Stimulated activated CD4-positive, alpha-beta T cell treated with anti-CD3 and anti-CD28 coated beads, Interleukin-15, amount 100 ng/mL, for 48 hours (primary cell): Measurements from ENCODE around the gene DDAH1.
"Not testable (repeated sequence)": the region's sequence is repeated elsewhere in the genome, so short reads cannot be mapped to it uniquely, and the experiment has no call there.

ENCODE experiments used
- DNase-seq, 2 donors: peaks; one replicate each; pipeline ENCODE4 v3.0.0-alpha.2; 2020; ENCODE audit warnings: low read depth in 2 of 2

Gene DDAH1

DNA sequence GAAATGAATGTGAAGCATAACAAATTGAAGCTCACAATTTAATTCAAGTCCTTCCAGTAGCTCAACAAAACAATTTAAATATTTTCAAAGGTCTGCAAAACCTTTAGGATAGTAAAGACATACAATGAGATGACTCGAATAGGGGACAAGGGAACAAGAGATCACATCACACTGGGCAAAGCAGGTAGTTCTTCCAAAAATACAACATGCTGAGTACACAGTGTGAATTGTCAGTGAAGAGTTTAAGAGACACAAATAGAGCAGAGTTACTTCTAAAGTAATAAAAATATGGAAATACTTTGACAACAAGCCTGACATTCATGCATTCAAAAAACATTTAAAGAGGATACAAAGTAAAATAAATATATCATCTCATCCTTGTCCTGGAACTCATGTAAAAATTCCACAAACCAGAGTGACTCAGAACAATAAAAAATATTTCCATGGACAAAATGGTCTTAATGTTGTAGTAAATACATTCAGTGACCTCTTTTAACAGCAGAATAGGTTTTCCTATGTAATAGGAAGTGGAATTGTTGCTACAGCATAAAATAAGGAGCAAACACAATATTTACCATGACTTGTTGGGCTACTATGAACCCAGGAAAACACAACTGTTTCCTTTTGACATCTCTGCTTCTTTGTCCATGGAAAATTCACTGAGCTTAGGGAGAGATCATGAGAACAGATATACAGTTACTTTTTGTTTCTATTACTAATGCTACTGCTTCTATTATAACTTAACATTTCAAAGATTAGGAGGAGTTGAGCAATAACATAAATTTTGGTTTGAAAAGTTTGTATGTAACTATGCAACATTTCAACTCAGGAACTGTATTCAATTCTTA lies 104.9 kb downstream of the DDAH1 start:
- DNase-seq = no peak

DNA sequence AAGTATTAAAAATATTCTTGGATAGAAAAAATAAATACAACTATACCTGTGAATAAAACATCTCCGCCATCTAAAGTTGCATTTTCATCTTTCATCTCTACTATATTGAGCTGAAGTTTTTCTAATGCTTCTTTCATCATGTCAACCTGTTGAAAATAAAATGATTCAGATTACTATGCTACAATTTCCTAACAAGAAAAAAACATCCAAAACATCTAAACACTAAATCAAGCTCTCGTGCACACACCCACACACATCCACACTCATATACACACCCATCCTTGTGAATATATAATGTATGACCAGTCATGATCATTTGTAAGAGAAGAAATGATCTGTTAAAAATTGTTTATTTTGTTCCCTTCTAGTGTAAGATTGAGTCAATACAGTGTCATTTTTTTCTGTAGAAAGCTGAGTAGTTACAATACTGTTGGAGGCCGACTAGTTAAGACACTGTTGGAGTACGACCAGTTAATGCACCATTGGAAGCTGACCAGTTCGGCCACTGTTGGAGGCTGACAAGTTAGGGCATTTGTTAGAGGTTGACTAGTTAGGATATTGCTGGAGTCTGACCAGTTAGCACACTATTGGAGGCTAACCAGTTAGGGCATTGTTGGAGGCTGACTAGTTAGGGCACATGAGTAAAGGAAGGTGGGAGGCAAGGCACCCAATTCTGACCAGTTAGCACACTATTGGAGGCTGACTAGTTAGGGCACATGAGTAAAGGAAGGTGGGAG lies 106.1 kb downstream of the DDAH1 start:
- no peak for DNase-seq

GRCh38 chr1:85357817-85358216 lies 107.1 kb downstream of the DDAH1 start:
- no peak for DNase-seq

DNA sequence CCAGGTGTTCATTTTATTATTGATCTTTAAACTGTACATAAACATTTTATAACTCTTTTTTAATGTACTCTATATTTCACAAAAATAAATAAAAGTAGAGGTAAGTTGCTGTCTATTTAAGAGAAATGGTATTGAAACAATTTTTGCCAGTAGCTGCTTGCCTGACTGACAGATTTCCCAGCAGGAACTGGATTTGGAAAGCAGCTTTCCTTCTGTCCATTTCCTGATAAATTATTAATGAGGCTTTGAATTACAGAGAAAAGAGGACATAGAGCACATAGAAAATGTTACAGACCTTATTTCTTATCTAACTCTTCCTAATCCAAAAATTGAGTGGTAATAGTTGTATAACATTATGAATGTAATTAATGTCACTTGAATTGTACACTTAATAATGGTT lies 108.8 kb downstream of the DDAH1 start:
- DNase-seq = no peak

GRCh38 chr1:85352055-85352454 lies 112.9 kb downstream of the DDAH1 start:
- no peak for DNase-seq

- no peak for DNase-seq
These were observed 113.6 kb downstream of the DDAH1 start for GRCh38 chr1:85351202-85351828.

DNA sequence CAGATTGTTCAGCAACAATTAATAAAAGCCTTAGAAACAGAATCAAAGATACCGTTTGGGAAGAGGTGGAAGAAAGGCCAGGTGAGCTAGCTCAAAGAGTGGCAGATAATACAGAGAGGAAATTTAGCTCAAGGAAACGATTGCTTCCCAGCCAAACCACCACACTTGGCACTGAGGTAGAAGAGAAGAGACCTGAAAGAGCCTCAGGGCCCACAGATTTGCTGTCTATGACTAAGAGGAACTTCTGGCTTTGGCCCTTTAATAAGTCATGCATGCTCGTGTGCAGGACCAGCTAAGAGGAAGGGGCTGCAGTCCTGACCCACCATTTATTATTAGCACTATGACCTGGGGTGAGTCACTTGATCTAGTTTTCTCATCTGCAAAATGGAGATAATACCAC lies 115.7 kb downstream of the DDAH1 start:
- no peak for DNase-seq

- no peak for DNase-seq
These were observed 117.1 kb downstream of the DDAH1 start for GRCh38 chr1:85347908-85348307.

DNA sequence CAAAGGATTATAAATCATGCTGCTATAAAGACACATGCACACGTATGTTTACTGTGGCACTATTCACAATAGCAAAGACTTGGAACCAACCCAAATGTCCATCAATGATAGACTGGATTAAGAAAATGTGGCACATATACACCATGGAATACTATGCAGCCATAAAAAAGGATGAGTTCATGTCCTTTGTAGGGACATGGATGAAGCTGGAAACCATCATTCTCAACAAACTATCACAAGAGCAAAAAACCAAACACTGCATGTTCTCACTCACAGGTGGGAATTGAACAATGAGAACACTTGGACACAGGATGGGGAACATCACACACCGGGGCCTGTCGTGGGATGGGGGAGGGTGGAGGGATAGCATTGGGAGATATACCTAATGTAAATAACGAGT lies 117.7 kb downstream of the DDAH1 start:
- DNase-seq = not testable (repeated sequence)

- no peak for DNase-seq
These were observed 120.7 kb downstream of the DDAH1 start for GRCh38 chr1:85344256-85344694.

- DNase-seq = no peak
These were observed 121.2 kb downstream of the DDAH1 start for GRCh38 chr1:85343612-85344255.

DNA sequence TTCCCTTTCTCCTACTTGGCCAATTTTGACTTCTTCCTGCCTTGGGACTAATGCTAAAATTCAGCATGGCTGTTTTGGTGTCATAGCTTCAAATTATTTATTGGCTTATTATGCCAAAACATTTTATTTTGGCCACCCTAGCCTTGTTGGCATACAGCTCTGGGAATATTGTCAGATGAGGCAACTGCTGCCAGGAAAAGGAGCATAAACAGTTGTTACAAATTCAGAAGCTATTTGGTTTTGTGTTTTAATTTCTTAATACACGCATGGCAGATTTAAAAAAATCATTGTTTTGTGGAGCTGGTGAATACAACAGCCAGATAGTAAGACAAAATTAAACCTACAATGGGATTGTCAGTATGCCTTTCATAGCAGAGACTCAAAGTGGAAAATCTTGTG lies 121.7 kb downstream of the DDAH1 start:
- no peak for DNase-seq

GRCh38 chr1:85342207-85342606 lies 122.8 kb downstream of the DDAH1 start:
- no peak for DNase-seq

GRCh38 chr1:85340427-85340826 lies 124.5 kb downstream of the DDAH1 start:
- no peak for DNase-seq

- no peak for DNase-seq
These were observed 125.1 kb downstream of the DDAH1 start for GRCh38 chr1:85339656-85340399.

GRCh38 chr1:85339089-85339488 lies 125.9 kb downstream of the DDAH1 start:
- no peak for DNase-seq

GRCh38 chr1:85334962-85335361 lies 130.0 kb downstream of the DDAH1 start:
- DNase-seq = no peak

GRCh38 chr1:85333186-85333585 lies 131.8 kb downstream of the DDAH1 start:
- no peak for DNase-seq

- DNase-seq = no peak
These were observed 132.4 kb downstream of the DDAH1 start for GRCh38 chr1:85332575-85332974.

- DNase-seq = no peak
These were observed 134.2 kb downstream of the DDAH1 start for GRCh38 chr1:85330711-85331290.

- no peak for DNase-seq
These were observed 134.7 kb downstream of the DDAH1 start for GRCh38 chr1:85330214-85330631.
